Spleen (tissue), 11 donors: ENCODE results near the gene TIPRL. TPM values are rescaled to one million over a fixed set of nuclear protein-coding genes. Genes with fewer than 3 reads are reported as not detected.

Experiments used
- DNase-seq: peaks from one replicate; pipeline ENCODE4 v3.0.0-alpha.2; 2020
- H3K27ac ChIP-seq, 8 donors: fragments of 200-600 bp; sonication (generic) in 7 of 8; 1 replicate in 4 of 8; 2 replicates in 4 of 8; pipeline versions ENCODE4 v1.5.0 to v1.8.0; 2016 to 2021; ENCODE audit warnings: inconsistent platforms in 4 of 8, mild to moderate bottlenecking in 4 of 8, moderate library complexity in 1 of 8
- H3K27me3 ChIP-seq, 7 donors: fragments of 200-600 bp; sonication (generic) in 6 of 7; replicated peaks in 1 of 7; 1 replicate in 4 of 7; 2 replicates in 3 of 7; pipeline versions ENCODE4 v1.5.0 to v1.8.0; 2016 to 2021; ENCODE audit warnings: inconsistent platforms in 3 of 7, mild to moderate bottlenecking in 1 of 7
- H3K36me3 ChIP-seq, 6 donors: fragments of 200-600 bp; sonication (generic) in 5 of 6; 1 replicate in 4 of 6; 2 replicates in 2 of 6; pipeline versions ENCODE4 v1.5.0 to v1.8.0; 2016 to 2021; ENCODE audit warnings: inconsistent platforms in 2 of 6
- H3K4me1 ChIP-seq, 6 donors: fragments of 200-600 bp; sonication (generic) in 5 of 6; 1 replicate in 3 of 6; 2 replicates in 3 of 6; pipeline versions ENCODE4 v1.5.0 to v1.8.0; 2016 to 2021; ENCODE audit warnings: inconsistent platforms in 3 of 6
- H3K4me3 ChIP-seq, 8 donors: fragments of 200-600 bp; sonication (generic) in 7 of 8; 1 replicate in 4 of 8; 2 replicates in 4 of 8; pipeline versions ENCODE4 v1.5.0 to v1.8.0; 2016 to 2021; ENCODE audit warnings: inconsistent platforms in 4 of 8, mild to moderate bottlenecking in 4 of 8, moderate library complexity in 2 of 8
- H3K9me3 ChIP-seq, 8 donors: fragments of 200-600 bp; sonication (generic) in 7 of 8; 1 replicate in 4 of 8; 2 replicates in 4 of 8; pipeline versions ENCODE4 v1.5.0 to v1.8.0; 2016 to 2021; ENCODE audit warnings: inconsistent platforms in 4 of 8
- POLR2A ChIP-seq, 3 donors: fragments of 450-650 bp; IDR thresholded peaks; one replicate each; pipeline ENCODE4 v1.5.1; 2017; ENCODE audit warnings: antibody characterized with exemption in 3 of 3, mild to moderate bottlenecking in 1 of 3
- POLR2AphosphoS5 ChIP-seq, 3 donors: sonication (generic); formaldehyde crosslinking; IDR thresholded peaks; one replicate each; pipeline ENCODE4 v1.5.1; 2017; ENCODE audit warnings: antibody characterized with exemption in 3 of 3
- WGBS, 5 donors: extraction: QIAGEN DNeasy Blood & Tissue Kit in 3 of 5; methylation state at CpG; one replicate each; pipeline versions ENCODE4 v1.1.5 to v1.1.7; 2013 to 2018; 5-methylcytosine and 5-hydroxymethylcytosine counted together
- intact Hi-C: fragments of 100-400 bp; cut with DNase I; formaldehyde crosslinking; loops from one replicate; pipeline ENCODE4 v1.15.0; 2023; ENCODE audit warnings: low total_unique reads
- polyA plus RNA-seq, 3 donors: library from polyadenylated mRNA; stranded (reverse); fragments of 200-250 nt; gene quantifications; one replicate each; pipeline ENCODE4 v1.2.1, GENCODE V29; 2013
- total RNA-seq, 7 donors: library from RNA; depleted of rRNA in 3 of 7; stranded (reverse); fragments of >200 nt in 3 of 7; fragmentation: NEBNext Ultra II Directional in 4 of 7; extraction: Animal tissue kit (Norgen Biotek cat#: 25700) in 4 of 7; gene quantifications; one replicate each; pipeline versions ENCODE4 v1.1.0 to v1.2.1, GENCODE V29; 2016 to 2021
- TF ChIP-seq, protein P1 (sequence below), 11 experiments: fragments of 200-600 bp in 7 of 11; fragments of 450-650 bp in 4 of 11; sonication (generic) in 4 of 11; IDR thresholded peaks in 8 of 11; conservative IDR thresholded peaks in 3 of 11; 1 replicate in 7 of 11; 2 replicates in 4 of 11; pipeline versions ENCODE4 v1.4.0 to v1.8.0; 2016 to 2021; ENCODE audit warnings: antibody characterized with exemption in 11 of 11, inconsistent platforms in 4 of 11, mild to moderate bottlenecking in 1 of 11
- donor health status: healthy with polysubstance abuse.
- donor health status: DM: no; HTN: no; CAD: no; lungs with moderate emphysema.
- donor health status: DM: no; HTN: no; CAD: no.
- donor health status: Bipolar disorder and iron deficiency.
- donor health status: healthy.
- donor health status: DM: no; HTN: no; CAD: no.
- donor health status: DM: yes; HTN: yes; CAD: no.

The TIPRL gene
- total and polyA plus RNA-seq, 10 donors = 10.1 to 26.3 (median 17.5) TPM

DNA sequence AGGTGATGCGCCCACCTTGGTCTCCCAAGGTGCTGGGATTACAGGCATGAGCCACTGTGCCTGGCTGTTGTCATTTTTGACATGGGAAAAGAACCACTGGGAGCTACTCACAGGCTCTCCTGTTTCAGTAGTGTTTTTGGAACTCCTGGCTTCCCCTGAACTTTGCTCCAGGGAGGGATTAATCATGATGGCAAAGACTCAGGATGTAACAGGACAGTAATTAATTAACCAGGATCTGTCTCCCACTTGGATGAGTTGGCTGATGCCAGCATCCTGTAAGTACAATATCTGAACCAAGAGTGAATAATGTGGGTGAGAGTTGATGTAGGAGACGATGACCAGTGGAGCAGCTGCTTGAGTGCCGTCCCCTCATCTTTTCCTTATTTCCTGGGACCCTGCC is 51.9 kb downstream of the TIPRL start:
- H3K36me3 ChIP-seq = peaks cover 2 to 67% (median 35%) of the 10 kb centered on the region in 6 donors
- no peaks in the 10 kb centered on the region for H3K27me3 ChIP-seq
- DNase-seq = no peak
- no peaks in the 10 kb centered on the region for H3K9me3 ChIP-seq
- WGBS, 5 donors = 92 to 100% (median 98%) methylated on average over 3 of the region's 3 CpGs
- no peak overlapping the region for H3K27ac ChIP-seq
- no peak for TF ChIP-seq POLR2A (IDR thresholded peaks at IDR 0.05)
- TF ChIP-seq, protein P1, sequence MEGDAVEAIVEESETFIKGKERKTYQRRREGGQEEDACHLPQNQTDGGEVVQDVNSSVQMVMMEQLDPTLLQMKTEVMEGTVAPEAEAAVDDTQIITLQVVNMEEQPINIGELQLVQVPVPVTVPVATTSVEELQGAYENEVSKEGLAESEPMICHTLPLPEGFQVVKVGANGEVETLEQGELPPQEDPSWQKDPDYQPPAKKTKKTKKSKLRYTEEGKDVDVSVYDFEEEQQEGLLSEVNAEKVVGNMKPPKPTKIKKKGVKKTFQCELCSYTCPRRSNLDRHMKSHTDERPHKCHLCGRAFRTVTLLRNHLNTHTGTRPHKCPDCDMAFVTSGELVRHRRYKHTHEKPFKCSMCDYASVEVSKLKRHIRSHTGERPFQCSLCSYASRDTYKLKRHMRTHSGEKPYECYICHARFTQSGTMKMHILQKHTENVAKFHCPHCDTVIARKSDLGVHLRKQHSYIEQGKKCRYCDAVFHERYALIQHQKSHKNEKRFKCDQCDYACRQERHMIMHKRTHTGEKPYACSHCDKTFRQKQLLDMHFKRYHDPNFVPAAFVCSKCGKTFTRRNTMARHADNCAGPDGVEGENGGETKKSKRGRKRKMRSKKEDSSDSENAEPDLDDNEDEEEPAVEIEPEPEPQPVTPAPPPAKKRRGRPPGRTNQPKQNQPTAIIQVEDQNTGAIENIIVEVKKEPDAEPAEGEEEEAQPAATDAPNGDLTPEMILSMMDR (IDR thresholded peaks at IDR 0.05 in 8 of 11, conservative IDR thresholded peaks at IDR 0.05 in 3 of 11) = no peak
- no peak for TF ChIP-seq POLR2AphosphoS5 (IDR thresholded peaks at IDR 0.05)
- H3K4me1 ChIP-seq = peaks cover 24 to 82% (median 55%) of the 10 kb centered on the region in 6 donors
- no peak overlapping the region for H3K4me3 ChIP-seq
- intact Hi-C loops = no loop called here

DNA sequence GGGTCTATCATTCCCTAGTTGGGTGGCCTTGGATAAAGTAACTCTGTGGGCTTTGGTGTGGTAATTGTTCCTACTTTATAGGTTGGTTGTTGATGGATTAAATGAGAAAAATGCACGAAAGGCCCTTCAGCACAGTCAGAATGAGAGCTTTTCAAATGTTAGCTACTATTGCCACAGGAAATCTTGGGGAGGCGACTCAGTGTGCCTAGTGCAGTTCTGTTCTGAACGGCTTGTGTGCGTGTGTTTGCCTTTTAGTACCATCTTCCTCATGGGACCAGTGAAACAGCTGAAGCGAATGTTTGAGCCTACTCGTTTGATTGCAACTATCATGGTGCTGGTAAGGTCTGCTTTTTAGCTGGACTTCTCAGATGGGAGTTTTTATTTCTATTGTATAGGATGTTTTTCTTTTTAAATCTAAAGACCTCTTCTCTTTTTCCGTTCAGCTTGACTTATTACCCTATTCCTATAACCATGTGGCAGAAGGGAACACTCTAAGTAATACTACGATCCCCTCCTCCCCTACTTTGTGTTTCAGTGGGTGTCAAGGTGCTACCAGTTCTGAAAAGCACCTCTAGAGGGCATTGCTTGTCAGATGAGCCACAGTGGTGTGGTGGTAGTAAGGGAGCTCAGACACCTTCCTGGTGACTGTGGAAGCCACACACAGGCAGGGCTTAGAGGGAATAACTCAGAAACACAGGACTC is 56.2 kb downstream of the TIPRL start:
- H3K27me3 ChIP-seq = no peaks in the 10 kb centered on the region
- WGBS, 5 donors = 72 to 88% (median 86%) methylated on average over 8 of the region's 8 CpGs
- intact Hi-C loops = no loop called here
- peaks cover 6 to 100% (median 74%) of the 10 kb centered on the region in 6 donors for H3K36me3 ChIP-seq
- H3K27ac ChIP-seq = peak overlapping the region in 4 of 8 donors; percentile 5 to 34 (median 12)
- H3K4me3 ChIP-seq = no peak overlapping the region
- peaks cover 6 to 61% (median 23%) of the 10 kb centered on the region in 6 donors for H3K4me1 ChIP-seq
- no peak for DNase-seq
- TF ChIP-seq POLR2A (IDR thresholded peaks at IDR 0.05) = no peak
- TF ChIP-seq, protein P1 (IDR thresholded peaks at IDR 0.05 in 8 of 11, conservative IDR thresholded peaks at IDR 0.05 in 3 of 11) = peak in 10 of 11 experiments; percentile 10 to 59 (median 46)
- TF ChIP-seq POLR2AphosphoS5 (IDR thresholded peaks at IDR 0.05) = no peak
- H3K9me3 ChIP-seq = no peaks in the 10 kb centered on the region

DNA sequence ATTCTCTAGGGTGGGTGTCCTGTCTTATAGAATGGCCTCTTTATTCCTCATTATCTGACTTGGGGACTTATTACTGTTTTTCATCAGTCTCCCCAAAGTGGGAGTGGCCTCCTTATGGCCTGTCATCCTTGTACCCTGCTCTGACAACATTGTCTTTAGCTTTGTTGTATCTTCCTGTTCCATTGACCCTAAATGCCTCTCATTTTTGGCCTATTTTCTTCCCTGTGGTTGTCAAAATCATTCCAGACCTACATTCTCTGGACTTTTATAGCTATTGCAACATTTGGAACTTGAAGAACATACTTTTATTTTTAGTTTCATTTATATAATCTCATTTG is 56.8 kb downstream of the TIPRL start:
- Histone ChIP-seq H3K36me3 (peaks cover 6 to 100% (median 79%) of the 10 kb centered on the region in 6 donors), H3K9me3 (no peaks in the 10 kb centered on the region), H3K4me3 (no peak overlapping the region), H3K4me1 (peaks cover 6 to 56% (median 18%) of the 10 kb centered on the region in 6 donors), H3K27ac (peak overlapping the region in 4 of 8 donors; percentile 5 to 34 (median 12)), H3K27me3 (no peaks in the 10 kb centered on the region)
- no peak for DNase-seq
- TF ChIP-seq, protein P1 (IDR thresholded peaks at IDR 0.05 in 8 of 11, conservative IDR thresholded peaks at IDR 0.05 in 3 of 11) = no peak
- TF ChIP-seq POLR2AphosphoS5 (IDR thresholded peaks at IDR 0.05) (no peak), POLR2A (IDR thresholded peaks at IDR 0.05) (no peak)
- intact Hi-C loops = no loop called here

DNA sequence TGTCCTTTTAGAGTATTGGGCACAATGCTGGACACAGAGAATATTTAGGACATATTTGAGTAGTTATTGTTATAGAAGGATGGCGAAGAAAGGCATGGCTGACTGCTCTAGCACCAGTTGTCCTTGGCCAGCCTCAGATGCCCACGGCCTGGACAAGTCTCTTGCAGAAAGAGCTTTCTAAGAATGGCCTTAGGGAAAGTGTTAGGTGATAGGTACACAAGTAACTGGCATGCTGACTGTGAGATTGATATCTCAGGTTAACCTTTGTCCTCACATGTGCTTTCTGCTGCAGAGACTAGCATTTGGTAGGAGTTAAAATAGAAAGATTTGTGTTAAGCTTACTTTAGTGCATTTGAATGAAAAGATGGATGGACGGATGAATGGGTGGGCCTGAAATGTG is 57.2 kb downstream of the TIPRL start:
- H3K4me3 ChIP-seq = no peak overlapping the region
- no peak for DNase-seq
- intact Hi-C loops = no loop called here
- peaks cover 6 to 100% (median 79%) of the 10 kb centered on the region in 6 donors for H3K36me3 ChIP-seq
- peak overlapping the region in 3 of 8 donors; percentile 10 to 34 (median 13) for H3K27ac ChIP-seq
- TF ChIP-seq, protein P1 (IDR thresholded peaks at IDR 0.05 in 8 of 11, conservative IDR thresholded peaks at IDR 0.05 in 3 of 11) = no peak
- TF ChIP-seq POLR2AphosphoS5 (IDR thresholded peaks at IDR 0.05) (no peak), POLR2A (IDR thresholded peaks at IDR 0.05) (no peak)
- peaks cover 4 to 51% (median 14%) of the 10 kb centered on the region in 6 donors for H3K4me1 ChIP-seq
- no peaks in the 10 kb centered on the region for H3K27me3 ChIP-seq
- H3K9me3 ChIP-seq = no peaks in the 10 kb centered on the region
- 87 to 95% (median 93%) methylated on average over 3 of the region's 3 CpGs for WGBS, 5 donors
